RWPE1 (cell line): ENCODE measurements around the gene PLOD1.
A peak's percentile ranks its signal among the peaks of the same experiment; 100 is the strongest.

Source experiments
- CTCF ChIA-PET: fragments of 350-600 bp; sonication (Branson Sonifier 250); formaldehyde crosslinking; extraction: SDS; loops from one replicate; lab custom pipeline; 2021; lab: Yijun Ruan, JAX
- POLR2A ChIA-PET: fragments of 400-600 bp; formaldehyde crosslinking; extraction: SDS; loops from one replicate; lab custom pipeline; 2020; ENCODE audit warnings: antibody characterized with exemption; ENCODE audit not compliant: low non-redundant PET; lab: Yijun Ruan, JAX
- DNase-seq: peaks from one replicate; pipeline ENCODE4 v3.0.0; 2012; ENCODE audit warnings: low spot score
- H3K27ac ChIP-seq: fragments of 450-650 bp; 2 replicates; pipeline ENCODE4 v1.5.1; 2017
- CTCF ChIP-seq: fragments of 450-650 bp; conservative IDR thresholded peaks from 2 replicates; pipeline ENCODE4 v1.5.1; 2017; ENCODE audit warnings: low read depth, mild to moderate bottlenecking

The PLOD1 gene

GRCh38 chr1:11990303-11991032 is 56.0 kb downstream of the PLOD1 start:
- peak; percentile 28 for DNase-seq
- no peak for TF ChIP-seq CTCF
- H3K27ac ChIP-seq: peak overlapping the region; percentile 13; the same call in 1 of the 2 replicates
- CTCF ChIA-PET: no interaction called here
- POLR2A ChIA-PET: no interaction called here

- H3K27ac ChIP-seq: no peak overlapping the region
- POLR2A ChIA-PET: no interaction called here
- no peak for TF ChIP-seq CTCF
- no peak for DNase-seq
- CTCF ChIA-PET: no interaction called here
Observed at GRCh38 chr1:11991969-11992676, 57.6 kb downstream of the PLOD1 start.

GRCh38 chr1:11997081-11997850 is 62.7 kb downstream of the PLOD1 start:
- CTCF ChIA-PET: interaction anchor here (0.7 to 1.9 kb wide), 2 partner anchors 16 to 98 kb away, joined by 3 to 4 read pairs; no protein-coding TSS in a partner anchor
- DNase-seq: no peak

GRCh38 chr1:11998636-11999035 is 64.1 kb downstream of the PLOD1 start:
- POLR2A ChIA-PET: no interaction called here
- CTCF ChIA-PET: no interaction called here
- no peak for DNase-seq
- no peak for TF ChIP-seq CTCF
- 0 out of 2 replicates have a peak overlapping the region, but pooled peaks have one; percentile 8 for H3K27ac ChIP-seq

More at GRCh38 chr1:11997081-11997850, 62.7 kb downstream of the PLOD1 start:
- POLR2A ChIA-PET: no interaction called here
- no peak for TF ChIP-seq CTCF
- no peak overlapping the region for H3K27ac ChIP-seq

- POLR2A ChIA-PET: no interaction called here
- CTCF ChIA-PET: no interaction called here
- DNase-seq: no peak
- no peak for TF ChIP-seq CTCF
- no peak overlapping the region for H3K27ac ChIP-seq
Observed at GRCh38 chr1:11999236-11999635, 64.7 kb downstream of the PLOD1 start.
